H9 (cell line): ENCODE measurements around the gene DSCAM. TPM values are rescaled to one million over a fixed set of nuclear protein-coding genes. Genes with fewer than 3 reads are reported as not detected.

Experiments used
- DNase-seq: peaks from one replicate; pipeline ENCODE4 v3.0.0-alpha.2; 2017
- H2AFZ ChIP-seq: one replicate; pipeline ENCODE4 v1.6.1; 2013; ENCODE audit warnings: mild to moderate bottlenecking, low read length, control low read depth, moderate library complexity
- H2AK5ac ChIP-seq: 2 replicates; pipeline ENCODE4 v1.6.1; 2013; ENCODE audit warnings: low read length, control low read depth, mixed read lengths; ENCODE audit not compliant: insufficient read length
- H2BK120ac ChIP-seq: one replicate; pipeline ENCODE4 v1.6.1; 2013; ENCODE audit warnings: low read depth, mild to moderate bottlenecking, low read length, control low read depth, inconsistent platforms; ENCODE audit not compliant: poor library complexity, severe bottlenecking
- H2BK12ac ChIP-seq: 2 replicates; pipeline ENCODE4 v1.6.1; 2013; ENCODE audit warnings: low read length, control low read depth, mixed read lengths, low read depth; ENCODE audit not compliant: insufficient read length
- H2BK15ac ChIP-seq: 2 replicates; pipeline ENCODE4 v1.6.1; 2013; ENCODE audit warnings: low read depth, low read length, control low read depth
- H2BK20ac ChIP-seq: one replicate; pipeline ENCODE4 v1.6.1; 2013; ENCODE audit warnings: low read depth, mild to moderate bottlenecking, low read length, control low read depth, inconsistent platforms; ENCODE audit not compliant: poor library complexity, severe bottlenecking
- H2BK5ac ChIP-seq: 2 replicates; pipeline ENCODE4 v1.6.1; 2013; ENCODE audit warnings: low read length, control low read depth, mixed read lengths; ENCODE audit not compliant: insufficient read length
- H3K14ac ChIP-seq: 2 replicates; pipeline ENCODE4 v1.6.1; 2013; ENCODE audit warnings: low read length, control low read depth; ENCODE audit not compliant: insufficient read depth
- H3K18ac ChIP-seq: 2 replicates; pipeline ENCODE4 v1.6.1; 2013; ENCODE audit warnings: low read depth, mild to moderate bottlenecking, mixed read lengths, low read length, control low read depth; ENCODE audit not compliant: insufficient read length
- H3K23ac ChIP-seq: 2 replicates; pipeline ENCODE4 v1.6.1; 2013; ENCODE audit warnings: low read length, control low read depth, mixed read lengths, low read depth; ENCODE audit not compliant: insufficient read length
- H3K23me2 ChIP-seq: 2 replicates; pipeline ENCODE4 v1.6.1; 2013; ENCODE audit warnings: low read depth, mild to moderate bottlenecking, mixed read lengths, low read length, control low read depth; ENCODE audit not compliant: insufficient read length, poor library complexity, severe bottlenecking
- H3K27ac ChIP-seq: 2 replicates; pipeline ENCODE4 v1.5.1; 2013; ENCODE audit warnings: low read length, control low read depth, mixed read lengths, low read depth; ENCODE audit not compliant: insufficient read length
- H3K27me3 ChIP-seq: 2 replicates; pipeline ENCODE4 v1.6.1; 2013; ENCODE audit warnings: low read length, control low read depth, inconsistent platforms; ENCODE audit not compliant: insufficient read depth
- H3K4ac ChIP-seq: 2 replicates; pipeline ENCODE4 v1.6.1; 2013; ENCODE audit warnings: low read depth, mild to moderate bottlenecking, control low read depth, inconsistent platforms, low read length, moderate library complexity
- H3K4me1 ChIP-seq: 2 replicates; pipeline ENCODE4 v1.6.1; 2013; ENCODE audit warnings: low read length, control low read depth, inconsistent platforms; ENCODE audit not compliant: insufficient read depth
- H3K4me2 ChIP-seq: 2 replicates; pipeline ENCODE4 v1.6.1; 2013; ENCODE audit warnings: low read length, control low read depth, mixed read lengths; ENCODE audit not compliant: insufficient read length, insufficient read depth
- H3K56ac ChIP-seq: 2 replicates; pipeline ENCODE4 v1.6.1; 2013; ENCODE audit warnings: low read depth, mild to moderate bottlenecking, mixed read lengths, low read length, control low read depth; ENCODE audit not compliant: insufficient read length
- H3K79me1 ChIP-seq: 2 replicates; pipeline ENCODE4 v1.6.1; 2013; ENCODE audit warnings: low read depth, mild to moderate bottlenecking, moderate library complexity, low read length, control low read depth, inconsistent platforms; ENCODE audit not compliant: insufficient read depth, poor library complexity, severe bottlenecking
- H3K79me2 ChIP-seq: 2 replicates; pipeline ENCODE4 v1.6.1; 2013; ENCODE audit warnings: low read length, control low read depth, inconsistent platforms; ENCODE audit not compliant: insufficient read depth
- H3K9ac ChIP-seq: 2 replicates; pipeline ENCODE4 v1.6.1; 2013; ENCODE audit warnings: low read length, control low read depth, mixed read lengths; ENCODE audit not compliant: insufficient read length; ENCODE audit errors: extremely low read depth
- H3K9me3 ChIP-seq: one replicate; pipeline ENCODE4 v1.6.1; 2013; ENCODE audit warnings: low read depth, low read length, inconsistent platforms; ENCODE audit not compliant: control insufficient read depth
- H3T11ph ChIP-seq: one replicate; pipeline ENCODE4 v1.6.1; 2013; ENCODE audit warnings: mild to moderate bottlenecking, low read length, control low read depth, inconsistent platforms
- H4K20me1 ChIP-seq: one replicate; pipeline ENCODE4 v1.6.1; 2013; ENCODE audit not compliant: control insufficient read depth, insufficient read length, insufficient read depth
- H4K5ac ChIP-seq: 2 replicates; pipeline ENCODE4 v1.6.1; 2013; ENCODE audit warnings: low read depth, mild to moderate bottlenecking, mixed read lengths, low read length, control low read depth; ENCODE audit not compliant: insufficient read length
- H4K8ac ChIP-seq: replicated peaks from 2 replicates; pipeline ENCODE4 v1.6.1; 2013; ENCODE audit warnings: low read length, control low read depth, mixed read lengths, low read depth; ENCODE audit not compliant: insufficient read length
- H4K91ac ChIP-seq: 2 replicates; pipeline ENCODE4 v1.6.1; 2013; ENCODE audit warnings: low read depth, mild to moderate bottlenecking, moderate library complexity, mixed read lengths, low read length, control low read depth; ENCODE audit not compliant: insufficient read length
- H3K27ac Mint-ChIP-seq, 3 experiments: 2 replicates in 2 of 3; 3 replicates in 1 of 3; pipeline ENCODE4 v1.8.0; 2020 to 2021; ENCODE audit warnings: mixed read lengths in 3 of 3, mild to moderate bottlenecking in 1 of 3, moderate library complexity in 1 of 3
- H3K27me3 Mint-ChIP-seq: 2 replicates; pipeline ENCODE4 v1.8.0; 2021; ENCODE audit warnings: low read depth, mild to moderate bottlenecking, moderate library complexity, mixed read lengths
- H3K36me3 Mint-ChIP-seq, 3 experiments: 2 replicates in 2 of 3; 3 replicates in 1 of 3; pipeline ENCODE4 v1.8.0; 2020 to 2021; ENCODE audit warnings: low read depth in 3 of 3, mixed read lengths in 3 of 3; ENCODE audit not compliant: insufficient read depth in 1 of 3
- H3K4me1 Mint-ChIP-seq, 2 experiments: 2 replicates each; pipeline ENCODE4 v1.8.0; 2020; ENCODE audit warnings: mixed read lengths in 2 of 2
- H3K4me3 Mint-ChIP-seq, 2 experiments: 2 replicates in 1 of 2; 3 replicates in 1 of 2; pipeline ENCODE4 v1.8.0; 2020 to 2021; ENCODE audit warnings: mild to moderate bottlenecking in 2 of 2, mixed read lengths in 2 of 2, moderate library complexity in 1 of 2
- H3K9me3 Mint-ChIP-seq, 2 experiments: 2 replicates in 1 of 2; 3 replicates in 1 of 2; pipeline ENCODE4 v1.8.0; 2020; ENCODE audit warnings: mild to moderate bottlenecking in 2 of 2, mixed read lengths in 2 of 2, moderate library complexity in 1 of 2
- WGBS: extraction: QIAGEN DNeasy Blood & Tissue Kit; methylation state at CpG from one replicate; pipeline ENCODE4 v1.1.7; 2013; ENCODE audit warnings: missing lambda C conversion rate, low lambda C conversion rate, mixed read lengths; ENCODE audit not compliant: insufficient read length; ENCODE audit errors: extremely low coverage; 5-methylcytosine and 5-hydroxymethylcytosine counted together
- total RNA-seq: library from RNA; stranded (reverse); gene quantifications from 2 replicates; pipeline ENCODE4 v1.2.1, GENCODE V29; 2021
- TF ChIP-seq, protein P1 (sequence below): fragments of 200-600 bp; sonication (generic); conservative IDR thresholded peaks from 3 replicates; pipeline ENCODE4 v1.8.0; 2021; ENCODE audit warnings: antibody characterized with exemption, mild to moderate bottlenecking

The DSCAM gene
- total RNA-seq, 1 experiment from 2014 or later = 0.17 TPM

DNA sequence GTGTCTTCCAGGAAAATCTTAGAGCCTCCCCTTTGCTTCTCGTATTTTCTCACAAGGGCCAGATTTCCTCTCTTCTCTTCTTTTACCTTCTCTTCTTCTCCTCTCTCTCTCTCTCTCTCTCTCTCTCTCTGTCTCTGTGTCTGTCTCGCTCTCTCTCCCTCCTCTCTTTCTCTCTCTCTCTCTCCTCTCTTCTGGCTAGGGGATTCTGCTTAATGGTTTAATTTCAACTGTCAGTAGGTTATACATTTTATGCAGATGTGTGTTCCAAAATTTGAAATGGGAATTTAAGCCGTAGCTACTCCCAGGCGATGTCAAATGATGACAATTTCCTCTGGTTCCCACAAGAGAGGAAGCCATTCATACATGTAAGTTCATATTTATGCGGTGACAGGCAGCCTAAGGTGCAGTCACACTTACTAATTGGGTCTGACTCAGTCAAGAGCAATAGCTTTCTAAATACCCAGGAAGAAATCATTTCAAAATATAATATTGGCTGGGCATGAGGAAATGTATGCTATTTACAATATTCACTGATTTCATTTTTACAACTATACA, 1.4 kb downstream of the DSCAM start:
- no peak overlapping the region for H2AK5ac ChIP-seq
- no peak overlapping the region for H2AFZ ChIP-seq
- H3K27me3 Mint-ChIP-seq = peaks cover 72% of the 10 kb centered on the region
- no peak overlapping the region for H3K4ac ChIP-seq
- peaks cover 0 to 2% (median 0%) of the 10 kb centered on the region in 3 experiments; a peak in 2 of 7 replicates for H3K36me3 Mint-ChIP-seq
- no peak overlapping the region for H3K23ac ChIP-seq
- H3K4me1 Mint-ChIP-seq = peaks cover 21 to 25% of the 10 kb centered on the region in 2 experiments
- no peak overlapping the region for H2BK120ac ChIP-seq
- WGBS = no CpG with 5 or more reads among the region's 5 CpGs
- no peak overlapping the region for H3K4me2 ChIP-seq
- H3K14ac ChIP-seq = no peak overlapping the region
- no peak overlapping the region for H2BK15ac ChIP-seq
- no peak overlapping the region for H3K27ac ChIP-seq
- H3K23me2 ChIP-seq = peaks cover 9% of the 10 kb centered on the region
- TF ChIP-seq, protein P1, sequence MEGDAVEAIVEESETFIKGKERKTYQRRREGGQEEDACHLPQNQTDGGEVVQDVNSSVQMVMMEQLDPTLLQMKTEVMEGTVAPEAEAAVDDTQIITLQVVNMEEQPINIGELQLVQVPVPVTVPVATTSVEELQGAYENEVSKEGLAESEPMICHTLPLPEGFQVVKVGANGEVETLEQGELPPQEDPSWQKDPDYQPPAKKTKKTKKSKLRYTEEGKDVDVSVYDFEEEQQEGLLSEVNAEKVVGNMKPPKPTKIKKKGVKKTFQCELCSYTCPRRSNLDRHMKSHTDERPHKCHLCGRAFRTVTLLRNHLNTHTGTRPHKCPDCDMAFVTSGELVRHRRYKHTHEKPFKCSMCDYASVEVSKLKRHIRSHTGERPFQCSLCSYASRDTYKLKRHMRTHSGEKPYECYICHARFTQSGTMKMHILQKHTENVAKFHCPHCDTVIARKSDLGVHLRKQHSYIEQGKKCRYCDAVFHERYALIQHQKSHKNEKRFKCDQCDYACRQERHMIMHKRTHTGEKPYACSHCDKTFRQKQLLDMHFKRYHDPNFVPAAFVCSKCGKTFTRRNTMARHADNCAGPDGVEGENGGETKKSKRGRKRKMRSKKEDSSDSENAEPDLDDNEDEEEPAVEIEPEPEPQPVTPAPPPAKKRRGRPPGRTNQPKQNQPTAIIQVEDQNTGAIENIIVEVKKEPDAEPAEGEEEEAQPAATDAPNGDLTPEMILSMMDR = no peak
- no peak for DNase-seq
- H4K8ac ChIP-seq = no peak overlapping the region
- H3K27ac Mint-ChIP-seq = no peak overlapping the region
- H3K79me2 ChIP-seq = no peaks in the 10 kb centered on the region
- H3K79me1 ChIP-seq = no peaks in the 10 kb centered on the region
- H3K56ac ChIP-seq = no peak overlapping the region
- peaks cover 2% of the 10 kb centered on the region; the same call in 1 of the 2 replicates for H3K4me1 ChIP-seq
- H2BK20ac ChIP-seq = no peak overlapping the region
- H4K5ac ChIP-seq = no peak overlapping the region
- H3K18ac ChIP-seq = no peak overlapping the region
- no peaks in the 10 kb centered on the region; a peak in 2 of 5 replicates for H3K9me3 Mint-ChIP-seq
- no peak overlapping the region for H3K9ac ChIP-seq
- H2BK12ac ChIP-seq = no peak overlapping the region
- no peak overlapping the region for H3T11ph ChIP-seq
- H3K9me3 ChIP-seq = no peaks in the 10 kb centered on the region
- H4K91ac ChIP-seq = no peak overlapping the region
- H2BK5ac ChIP-seq = no peak overlapping the region
- H3K4me3 Mint-ChIP-seq = no peak overlapping the region
- H3K27me3 ChIP-seq = peaks cover 5% of the 10 kb centered on the region; the same call in 1 of the 2 replicates
- no peaks in the 10 kb centered on the region for H4K20me1 ChIP-seq
